Hypothalamus (tissue), 51 donors: ENCODE measurements around the gene NOS2.
"Not testable (repeated sequence)": the region's sequence is repeated elsewhere in the genome, so short reads cannot be mapped to it uniquely, and the experiment has no call there.

ENCODE experiments used
- DNase-seq, 51 donors: peaks; one replicate each; lab custom pipeline; 2025; lab: John Stamatoyannopoulos, UW

Gene NOS2

DNA sequence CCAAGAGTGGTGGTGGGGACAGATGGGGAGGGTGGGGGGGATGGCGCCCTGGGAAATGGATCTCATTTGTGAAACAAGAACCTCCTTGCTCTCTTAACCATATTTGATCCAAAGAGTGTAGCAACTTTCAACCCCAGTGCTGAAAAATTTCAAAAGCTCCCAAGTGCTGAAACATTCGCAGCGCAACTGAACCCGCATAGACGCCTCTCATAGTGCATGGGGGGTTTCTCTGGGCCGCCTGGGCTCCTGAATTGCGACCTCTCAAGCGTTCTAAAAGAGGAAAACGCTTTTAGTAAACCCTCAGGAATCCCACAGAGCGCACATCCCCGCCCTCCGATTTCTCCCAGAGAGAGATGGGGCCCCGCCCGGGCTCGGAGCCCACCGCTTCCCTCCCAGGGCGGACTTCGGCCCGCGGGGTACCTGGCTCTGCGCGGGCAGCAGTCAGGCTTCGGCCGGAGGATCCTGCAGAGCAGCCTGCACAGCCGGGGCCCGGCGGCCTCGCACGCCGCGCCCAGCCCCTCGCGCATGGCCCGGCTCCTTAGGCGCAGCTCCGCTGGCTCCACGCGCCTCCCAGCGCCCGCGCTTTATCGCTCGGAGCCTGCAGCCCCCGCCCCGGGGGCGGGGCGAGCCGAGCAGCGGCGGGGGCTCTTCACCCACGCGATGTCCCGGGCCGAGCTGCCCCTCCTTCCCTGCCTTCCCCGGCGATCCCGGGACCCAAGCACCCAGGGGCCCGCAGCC lies 7.0 kb downstream of the NOS2 start:
- DNase-seq = peak in 15 of 51 donors; percentile 3 to 49 (median 13)

DNA sequence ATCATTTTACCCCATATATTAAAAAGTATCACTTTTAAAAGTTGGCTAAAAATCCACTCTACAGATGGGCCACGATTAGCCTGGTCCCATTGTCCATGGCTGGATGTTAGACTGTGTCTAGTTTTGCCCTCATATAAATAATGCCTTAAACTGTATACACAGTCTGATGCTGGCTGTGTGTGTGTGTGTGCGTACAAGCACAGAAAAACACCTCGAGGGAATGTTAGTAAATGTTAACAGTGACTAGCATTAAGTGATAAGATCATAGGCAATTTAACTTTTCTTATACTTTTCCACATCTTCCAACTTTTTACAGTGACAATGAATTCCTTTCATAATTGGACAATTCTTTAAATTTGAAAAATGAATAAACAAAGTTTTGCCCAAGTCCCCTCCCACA lies 8.2 kb downstream of the NOS2 start:
- no peak for DNase-seq

DNA sequence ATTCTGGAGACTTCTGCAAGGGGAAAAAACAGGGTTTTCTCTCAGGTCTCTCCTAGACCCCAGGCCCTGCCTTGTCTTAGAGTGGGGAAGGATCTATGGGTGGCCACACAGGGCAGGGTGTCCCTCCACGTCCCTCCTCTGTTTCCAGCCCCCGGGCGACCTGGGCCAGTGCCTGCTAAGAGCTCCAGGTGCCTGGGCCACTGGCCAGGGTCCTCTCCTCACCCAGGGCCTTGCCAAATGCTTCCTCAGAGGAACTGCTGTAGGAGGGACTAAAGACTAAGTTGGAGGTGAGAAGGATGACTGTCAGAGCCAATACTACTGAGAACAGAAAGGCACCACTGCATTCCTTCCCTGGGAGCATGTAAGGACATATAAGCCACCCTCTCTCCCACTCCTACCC lies 11.4 kb downstream of the NOS2 start:
- no peak for DNase-seq

DNA sequence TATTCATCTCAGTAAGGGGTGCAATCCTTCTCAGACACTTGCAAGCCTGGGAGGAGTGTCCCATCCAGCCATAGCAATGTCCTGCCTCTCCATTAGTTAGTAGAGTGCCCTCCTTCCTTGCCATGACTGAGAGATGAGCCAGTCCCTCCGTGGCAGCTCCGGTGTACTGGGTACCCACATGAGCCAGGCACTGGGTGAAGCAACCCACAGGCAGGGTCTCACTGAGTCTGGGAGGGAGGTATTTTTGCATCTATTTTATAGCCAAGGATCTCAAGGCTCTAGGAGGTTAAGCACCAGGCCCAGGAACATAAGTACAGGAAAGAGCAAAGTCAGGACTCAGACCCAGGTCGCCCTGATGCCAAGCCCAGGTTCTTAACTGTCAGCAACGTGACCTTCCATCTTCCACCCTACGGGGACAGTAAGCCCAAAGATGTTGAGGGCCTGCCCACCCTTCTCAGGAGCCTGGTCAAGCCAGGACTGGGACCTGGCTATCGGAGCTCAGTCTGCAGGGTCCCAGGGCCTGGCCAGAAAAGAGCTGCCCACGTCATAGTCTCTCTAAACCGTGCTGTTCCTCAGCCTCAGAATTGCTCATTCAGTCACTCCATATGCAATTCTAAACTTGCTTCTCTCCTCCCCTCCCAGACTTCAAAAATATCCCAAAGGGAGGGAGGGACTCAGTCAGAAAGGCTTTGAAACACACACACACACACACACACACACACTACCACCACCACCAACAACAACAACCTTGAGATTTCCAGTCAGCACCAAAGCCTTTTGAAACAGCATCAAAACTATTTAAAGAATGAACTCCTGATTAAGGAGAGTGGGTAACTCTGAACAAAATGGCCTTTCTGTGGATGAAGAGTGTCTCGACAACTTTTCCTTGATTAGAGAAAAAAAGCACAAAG lies 16.6 kb downstream of the NOS2 start:
- DNase-seq = no peak

DNA sequence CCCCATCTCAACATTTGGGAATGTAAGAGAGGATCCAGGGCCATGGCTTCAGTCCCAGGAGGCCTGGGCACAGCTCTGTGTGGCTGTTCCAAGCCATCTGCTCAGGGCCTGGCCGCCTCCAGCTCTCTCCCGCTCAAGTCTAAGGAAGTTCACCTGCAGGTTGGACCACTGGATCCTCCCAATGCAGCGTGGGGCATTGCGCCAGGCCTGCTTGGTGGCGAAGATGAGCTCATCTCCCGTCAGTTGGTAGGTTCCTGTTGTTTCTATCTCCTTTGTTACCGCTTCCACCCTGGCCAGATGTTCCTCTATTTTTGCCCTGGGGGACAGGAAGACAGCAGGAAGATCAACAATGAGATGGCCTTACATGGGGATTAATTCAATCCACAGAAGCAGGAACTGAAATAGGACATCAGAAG lies 17.5 kb downstream of the NOS2 start:
- DNase-seq = no peak

DNA sequence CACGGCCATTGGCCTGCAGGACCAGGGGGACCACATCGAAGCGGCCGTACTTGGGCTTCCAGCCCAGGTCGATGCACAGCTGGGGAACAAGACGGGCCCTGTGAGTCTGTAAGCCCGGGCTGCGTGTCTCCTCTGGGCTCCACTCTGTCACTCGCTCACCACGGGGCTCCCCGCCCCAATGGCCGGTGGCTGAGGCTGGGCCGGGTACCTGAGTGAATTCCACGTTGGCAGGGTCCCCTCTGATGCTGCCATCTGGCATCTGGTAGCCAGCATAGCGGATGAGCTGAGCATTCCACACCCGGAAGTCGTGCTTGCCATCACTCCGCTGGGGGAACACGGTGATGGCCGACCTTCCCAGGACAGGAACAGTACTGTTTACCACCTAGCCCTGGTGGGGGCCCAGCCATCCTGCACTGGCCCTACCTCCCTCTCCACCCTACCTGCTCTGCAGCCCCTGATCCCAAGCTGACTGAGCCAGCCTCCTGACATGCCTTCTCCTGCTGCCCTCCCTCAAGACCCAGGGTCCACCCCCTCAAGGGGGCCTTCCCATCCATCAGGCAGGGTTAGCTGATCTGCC lies 19.4 kb downstream of the NOS2 start:
- DNase-seq = no peak

DNA sequence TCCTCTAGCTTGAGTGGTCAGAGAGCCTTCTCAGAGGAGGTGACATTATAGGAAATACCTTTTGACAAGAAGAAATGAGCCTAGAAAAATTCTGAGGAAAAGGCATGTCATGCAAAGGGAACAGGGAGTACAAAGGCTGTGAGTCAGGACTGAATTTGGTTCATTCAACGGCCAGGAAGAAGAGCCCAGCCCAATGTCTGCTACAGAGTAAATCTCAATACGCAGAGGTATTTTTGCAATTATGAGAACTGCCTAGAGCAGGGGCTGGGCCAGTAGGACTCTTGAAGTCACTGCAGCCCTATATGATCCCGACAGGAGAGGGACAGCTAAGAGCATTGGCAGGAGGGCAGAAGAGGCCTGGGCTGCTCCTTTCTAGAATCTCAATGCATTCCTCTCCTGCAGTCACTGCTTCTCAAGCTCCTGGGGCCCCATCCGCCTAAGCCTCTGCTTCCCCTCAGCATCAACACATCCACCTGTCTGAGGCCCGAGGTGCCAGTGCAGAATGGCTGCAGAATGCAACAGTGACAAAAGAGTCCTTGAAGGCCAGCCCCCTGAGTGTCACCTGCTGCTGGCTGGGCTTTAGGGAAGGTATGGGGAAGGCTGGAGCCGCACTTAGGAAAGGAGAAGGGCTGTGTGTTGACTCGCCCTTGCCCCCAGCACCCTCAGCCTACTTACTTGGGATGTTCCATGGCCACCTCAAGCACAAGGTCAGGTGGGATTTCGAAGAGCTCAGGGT lies 20.1 kb downstream of the NOS2 start:
- DNase-seq = no peak

DNA sequence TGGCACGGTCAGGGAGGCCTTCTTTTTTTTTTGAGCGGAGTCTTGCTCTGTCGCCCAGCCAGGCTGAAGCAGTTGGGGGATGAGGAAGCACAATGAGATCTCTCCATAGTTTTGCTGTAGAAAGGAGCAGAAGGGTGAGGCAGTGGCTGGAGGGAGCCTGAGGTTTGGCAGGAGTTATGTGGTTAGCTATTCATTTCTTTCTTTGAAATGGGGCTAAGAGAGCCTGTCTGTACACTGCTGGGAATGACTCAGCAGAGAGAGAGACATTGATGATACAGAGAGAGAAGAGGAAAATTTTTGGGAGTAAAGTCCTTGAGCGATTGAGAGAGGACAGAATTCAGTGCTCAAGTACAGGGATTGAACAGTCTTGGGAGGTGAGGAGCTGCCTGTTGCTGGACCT lies 22.1 kb downstream of the NOS2 start:
- DNase-seq = no peak

DNA sequence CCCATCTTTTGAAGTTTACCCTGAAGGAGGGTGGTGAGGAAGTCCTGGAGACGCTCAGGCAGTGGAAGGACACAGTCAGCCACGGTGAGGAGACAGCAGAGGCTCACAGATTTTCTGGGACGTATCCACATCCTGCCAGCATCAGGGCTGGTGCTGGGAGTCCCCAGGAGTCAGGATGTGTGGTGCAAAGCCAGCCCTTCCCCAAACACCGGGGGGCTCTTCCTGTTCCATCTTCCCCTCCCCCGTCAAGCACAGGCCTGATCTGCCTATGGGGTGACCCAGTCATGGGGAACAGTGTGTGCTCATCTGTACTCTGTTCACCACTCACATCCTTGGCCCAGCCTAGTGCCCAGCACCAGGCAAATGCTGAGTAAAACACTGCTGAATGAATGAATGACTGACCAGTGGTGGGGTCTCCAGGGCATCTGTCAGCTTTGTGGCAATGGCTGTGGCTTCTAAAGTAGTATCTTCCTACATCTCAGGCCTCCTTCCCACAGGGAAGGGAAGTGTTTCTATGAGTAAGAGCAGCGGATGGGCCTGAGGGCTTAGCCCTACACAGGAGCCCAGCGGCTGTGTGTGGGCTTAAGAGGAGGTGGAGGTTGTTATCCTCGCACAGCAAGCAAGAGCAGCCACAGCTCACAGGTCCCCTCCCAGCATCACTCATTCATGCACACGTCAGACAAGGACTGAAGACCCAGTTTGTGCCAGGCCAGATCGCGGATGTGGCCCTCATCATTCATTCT lies 23.3 kb downstream of the NOS2 start:
- DNase-seq = no peak

DNA sequence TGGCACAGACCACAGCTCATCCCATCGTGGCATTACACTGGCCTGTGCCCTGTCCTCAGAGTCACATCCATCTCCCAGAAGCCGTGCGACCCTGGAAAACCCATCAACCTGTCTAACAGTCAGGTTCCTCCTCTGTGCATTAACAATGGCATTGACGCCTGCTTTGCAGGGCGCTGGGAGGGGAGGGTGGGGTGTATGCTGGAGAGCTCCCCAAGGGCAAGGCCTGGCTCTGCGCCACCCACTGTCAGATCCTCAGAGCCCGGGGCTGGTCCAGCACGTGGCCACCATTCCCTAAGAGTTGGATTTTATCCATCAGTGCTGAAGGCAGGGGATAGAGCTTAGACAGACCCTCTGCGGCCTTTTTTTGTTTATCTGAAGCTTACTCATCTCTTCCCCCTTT lies 28.7 kb downstream of the NOS2 start:
- no peak for DNase-seq

DNA sequence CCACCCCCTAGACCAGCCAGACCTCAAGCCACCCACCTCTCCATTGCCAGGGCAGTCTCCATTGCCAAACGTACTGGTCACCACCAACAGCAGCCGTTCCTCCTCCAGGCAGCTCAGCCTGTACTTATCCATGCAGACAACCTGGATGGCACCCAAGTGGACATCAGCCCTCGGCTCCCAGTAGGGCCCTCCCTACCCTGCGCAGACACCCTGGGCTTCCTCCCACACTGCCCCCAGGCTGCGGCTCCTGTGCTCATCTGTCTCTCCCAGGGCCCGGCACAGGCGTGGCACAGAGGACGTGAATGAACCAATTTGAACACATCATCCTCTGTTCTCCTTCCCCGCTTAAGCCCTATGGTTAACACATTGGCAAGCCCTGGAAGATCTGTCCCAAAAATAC lies 29.5 kb downstream of the NOS2 start:
- no peak for DNase-seq

DNA sequence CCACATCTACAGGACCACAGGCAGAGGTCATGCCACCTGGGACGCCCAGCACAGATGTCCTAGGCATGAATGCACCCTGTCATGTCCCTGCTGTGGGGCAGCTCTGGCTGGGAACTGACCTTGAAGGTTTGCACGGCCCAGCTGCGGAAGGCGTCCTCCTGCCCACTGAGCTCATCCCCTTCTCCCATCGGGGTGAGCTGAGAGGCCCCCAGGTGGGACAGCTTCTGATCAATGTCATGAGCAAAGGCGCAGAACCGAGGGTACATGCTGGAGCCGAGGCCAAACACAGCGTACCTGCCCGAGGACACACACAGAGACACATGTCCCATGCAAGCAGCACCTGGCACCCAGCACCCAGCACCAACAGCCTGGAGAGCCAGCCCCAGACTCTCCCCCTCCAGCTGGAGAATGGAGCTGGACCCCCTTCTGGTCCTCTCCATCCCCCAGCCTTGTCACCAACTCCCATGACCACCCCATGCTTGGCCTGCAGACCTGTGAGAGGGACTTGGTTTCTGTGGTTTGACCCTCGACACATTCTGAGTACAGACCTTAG lies 31.4 kb downstream of the NOS2 start:
- no peak for DNase-seq

DNA sequence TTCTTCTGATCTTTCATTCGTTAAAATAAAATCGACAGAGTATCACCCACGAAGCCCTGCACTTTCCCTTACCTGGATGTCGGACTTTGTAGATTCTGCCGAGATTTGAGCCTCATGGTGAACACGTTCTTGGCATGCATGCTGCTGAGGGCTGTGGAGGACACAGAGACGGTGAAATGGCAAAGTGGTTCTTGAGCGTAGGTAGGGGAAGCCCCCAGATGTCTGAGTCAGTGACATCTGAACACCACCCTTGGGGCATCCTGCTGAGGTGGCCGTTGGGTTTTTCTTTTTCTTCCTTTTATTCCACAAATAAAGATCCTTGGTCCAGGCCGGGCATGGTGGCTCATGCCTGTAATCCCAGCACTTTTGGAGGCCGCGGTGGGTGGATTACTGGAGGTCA lies 33.9 kb downstream of the NOS2 start:
- no peak for DNase-seq

DNA sequence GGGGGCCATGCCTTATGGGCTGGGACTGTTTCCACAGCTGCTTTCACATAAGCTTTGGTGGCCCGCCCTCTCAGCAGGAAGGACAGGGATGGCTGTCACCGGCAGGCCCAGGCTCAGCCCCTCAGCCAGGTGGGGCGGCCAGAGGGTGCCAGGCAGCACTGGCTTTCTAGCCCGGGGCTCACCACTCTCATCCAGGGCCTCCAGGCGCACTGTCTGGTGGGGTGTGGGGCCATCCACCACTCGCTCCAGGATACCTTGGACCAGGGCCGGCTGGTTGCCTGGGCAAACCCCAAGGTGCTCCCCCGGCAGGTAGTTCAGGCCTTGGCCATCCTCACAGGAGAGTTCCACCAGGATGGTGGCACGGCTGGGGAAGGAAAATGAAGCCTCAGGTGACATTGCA lies 35.0 kb downstream of the NOS2 start:
- DNase-seq = no peak

DNA sequence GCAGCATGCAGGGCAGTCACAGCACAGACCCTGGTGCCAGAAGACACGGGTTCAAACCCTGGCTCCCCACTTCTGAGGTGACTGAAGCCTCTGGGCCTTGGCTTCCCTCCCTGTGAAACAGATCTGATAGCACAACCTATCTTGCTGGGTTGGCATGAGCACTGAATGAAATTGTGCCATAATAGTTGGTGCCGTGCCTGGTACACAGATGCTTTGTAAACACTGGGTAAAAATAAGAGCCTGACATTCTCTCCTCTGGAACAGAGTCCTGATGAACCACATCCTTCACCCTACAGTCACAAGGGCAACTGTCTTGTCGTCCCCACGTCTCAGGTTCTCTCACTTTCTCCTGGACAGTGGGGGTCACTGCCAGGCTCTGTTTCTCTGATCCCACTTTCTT lies 35.7 kb downstream of the NOS2 start:
- DNase-seq = no peak

DNA sequence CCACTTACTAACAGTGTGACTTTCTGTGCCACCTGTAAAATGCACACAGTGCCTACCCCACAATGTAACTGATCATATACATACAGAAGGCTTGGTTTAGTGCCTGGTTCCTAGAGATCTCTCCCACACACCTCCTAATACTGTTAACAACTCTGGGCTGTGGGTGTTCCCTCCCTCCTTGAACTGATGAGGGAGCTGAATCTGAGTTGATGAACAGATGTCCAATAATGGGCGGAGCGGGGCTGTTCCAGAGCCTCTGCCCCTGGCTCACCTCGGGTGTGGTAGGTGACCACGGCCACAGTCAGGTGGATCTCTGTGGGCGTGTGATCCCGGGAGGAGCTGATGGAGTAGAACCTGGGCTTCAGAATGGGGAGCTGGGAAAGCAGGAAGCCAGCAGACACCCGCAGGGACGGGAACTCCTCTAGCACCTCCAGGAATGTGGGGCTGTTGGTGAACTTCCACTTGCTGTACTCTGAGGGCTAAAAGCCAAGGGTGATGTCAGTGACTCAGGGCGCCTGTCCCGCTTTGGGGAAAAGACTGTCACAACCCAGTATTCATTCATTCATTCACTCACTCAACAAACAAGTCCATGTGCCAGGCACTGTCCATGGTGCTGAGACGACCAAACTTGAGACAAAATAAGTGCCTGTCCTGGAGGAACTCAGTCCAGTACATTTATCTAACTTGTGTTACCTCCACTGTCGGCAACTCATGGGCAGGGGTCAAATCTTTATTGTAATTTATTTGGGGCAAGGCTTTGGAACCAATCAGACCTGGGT lies 37.6 kb downstream of the NOS2 start:
- peak in 1 of 51 donors; percentile 1 for DNase-seq

DNA sequence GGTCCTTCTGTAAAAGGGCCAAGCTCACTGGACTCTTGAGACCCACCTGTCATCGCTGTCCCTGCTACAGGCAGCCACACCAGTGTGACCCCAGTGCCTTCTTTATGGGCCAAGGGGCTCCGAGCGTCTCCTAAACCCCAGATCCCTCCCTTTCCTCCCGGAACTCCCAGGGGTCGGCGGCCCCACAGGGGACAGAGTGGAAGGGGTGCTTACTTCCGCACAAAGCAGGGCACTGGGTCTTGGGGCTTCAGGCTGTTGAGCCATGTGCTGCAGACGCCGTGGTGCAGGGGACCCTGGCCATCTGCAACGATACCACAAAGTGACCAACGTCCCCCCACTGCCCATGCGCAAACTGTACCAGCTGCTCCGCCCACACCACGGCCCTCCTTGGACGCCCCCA lies 39.4 kb downstream of the NOS2 start:
- DNase-seq = not testable (repeated sequence)

DNA sequence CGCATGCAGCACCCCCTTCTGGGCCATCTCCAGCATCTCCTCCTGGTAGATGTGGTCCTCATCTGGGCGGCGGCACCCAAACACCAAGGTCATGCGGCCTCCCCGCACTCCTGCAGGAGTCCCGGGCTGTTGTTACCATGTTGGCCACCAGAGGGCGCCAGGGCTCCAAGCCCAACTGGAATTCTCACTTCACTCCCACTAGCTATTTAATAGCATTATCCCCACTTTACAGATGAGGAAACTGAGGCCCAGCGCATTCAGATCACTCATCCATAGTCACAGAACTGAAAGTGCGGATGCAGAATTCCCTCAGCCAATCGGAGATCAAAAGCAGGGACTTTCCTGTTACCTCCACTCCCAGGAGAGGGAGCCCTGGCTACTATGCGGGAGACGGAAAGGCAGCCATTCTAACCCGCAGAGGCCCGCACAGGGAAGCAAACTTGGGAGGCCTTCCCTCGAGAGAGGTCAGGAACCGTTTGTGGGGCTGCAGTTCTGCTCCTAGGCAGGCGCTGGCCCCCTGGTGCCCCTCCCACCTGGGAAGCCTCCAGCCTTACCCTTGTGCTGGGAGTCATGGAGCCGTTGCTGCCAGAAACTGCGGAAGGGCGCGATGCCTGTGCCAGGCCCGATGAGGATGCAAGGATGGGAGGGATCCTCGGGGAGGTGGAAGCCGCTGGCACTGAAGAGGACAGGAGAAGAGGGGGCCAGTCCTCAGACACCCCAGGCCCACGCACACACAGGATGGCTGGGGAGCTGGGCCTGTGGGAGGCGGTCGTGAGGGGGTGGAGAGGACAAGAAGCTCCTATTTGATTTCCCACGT lies 40.1 kb downstream of the NOS2 start:
- DNase-seq = peak in 42 of 51 donors; percentile 1 to 75 (median 32)
